ENCODE results near the gene IFT80.

- TF ChIP-seq CTCF (conservative IDR thresholded peaks at IDR 0.05) (no peak), EZH2 (IDR thresholded peaks at IDR 0.05; ENCODE audit: low read depth) (no peak)
These were observed 111.4 kb downstream of the IFT80 start for GRCh38 chr3:160287666-160288065.

All from PC-9 (cell line).